Measurements from ENCODE around the gene RYR2. TPM values are rescaled to one million over a fixed set of nuclear protein-coding genes. Genes with fewer than 3 reads are reported as not detected.

The RYR2 gene
- total and polyA plus RNA-seq, 2 experiments from 2014 or later: 0.50 to 0.95 TPM

DNA sequence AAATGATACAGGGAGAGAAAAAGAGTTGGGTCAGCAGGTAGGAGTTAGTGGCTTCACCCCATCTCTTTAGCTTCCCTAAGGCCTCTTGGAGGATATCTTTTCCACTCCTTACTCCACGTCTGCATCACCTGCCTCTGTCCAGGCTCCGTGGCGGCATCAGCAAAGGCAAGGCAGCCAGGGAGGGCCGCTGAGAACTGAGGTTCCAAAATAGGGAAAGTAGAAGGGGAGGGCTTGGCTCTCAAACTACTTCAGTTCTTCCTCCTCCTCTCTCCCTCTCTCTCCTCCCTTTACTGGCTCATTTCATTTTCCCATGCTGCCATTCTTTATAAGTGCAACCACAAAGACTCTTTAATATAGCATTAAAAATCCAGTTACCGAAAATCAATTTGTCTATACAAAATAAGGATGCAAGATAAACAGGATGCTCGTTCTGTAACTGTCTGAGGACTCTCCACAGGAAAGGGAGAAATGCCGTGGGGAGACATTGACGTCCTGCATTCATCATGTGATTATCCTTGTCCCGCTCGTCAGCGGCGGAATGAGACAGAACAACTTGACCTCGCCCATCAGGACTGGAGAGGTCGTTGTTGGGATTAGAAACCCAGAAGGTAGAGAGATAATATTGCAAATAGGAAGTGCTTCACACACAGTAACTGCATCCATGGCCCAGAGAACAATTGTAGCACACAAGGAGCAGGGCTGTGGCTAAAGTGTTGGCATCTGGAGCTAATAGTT is 34.7 kb upstream of the RYR2 start:
- 77% methylated on average over 14 of the region's 14 CpGs for WGBS (ENCODE audit: low lambda C conversion rate, missing lambda C conversion rate)
- no peak overlapping the region for H3K27ac ChIP-seq
- no peak overlapping the region for H3K4me3 ChIP-seq
- no peak overlapping the region for H3K4me2 ChIP-seq
- no peak for DNase-seq (ENCODE audit: low spot score)
- H3K9me2 ChIP-seq (replicated peaks; ENCODE audit: insufficient read depth): no peaks in the 10 kb centered on the region
- no peaks in the 10 kb centered on the region for H3K4me1 ChIP-seq (ENCODE audit: insufficient read depth)
- H3K36me3 ChIP-seq (replicated peaks; ENCODE audit: insufficient read depth, low read depth): no peaks in the 10 kb centered on the region
- no peaks in the 10 kb centered on the region for H3K9me3 ChIP-seq (ENCODE audit: low read depth)
- H4K20me1 ChIP-seq (ENCODE audit: insufficient read depth, poor library complexity, severe bottlenecking): no peaks in the 10 kb centered on the region
- H3K79me2 ChIP-seq: no peaks in the 10 kb centered on the region
- no peak overlapping the region for H2AFZ ChIP-seq
- H3K27me3 ChIP-seq: no peaks in the 10 kb centered on the region
- no peak for TF ChIP-seq EZH2 (IDR thresholded peaks at IDR 0.05; ENCODE audit: borderline replicate concordance)

DNA sequence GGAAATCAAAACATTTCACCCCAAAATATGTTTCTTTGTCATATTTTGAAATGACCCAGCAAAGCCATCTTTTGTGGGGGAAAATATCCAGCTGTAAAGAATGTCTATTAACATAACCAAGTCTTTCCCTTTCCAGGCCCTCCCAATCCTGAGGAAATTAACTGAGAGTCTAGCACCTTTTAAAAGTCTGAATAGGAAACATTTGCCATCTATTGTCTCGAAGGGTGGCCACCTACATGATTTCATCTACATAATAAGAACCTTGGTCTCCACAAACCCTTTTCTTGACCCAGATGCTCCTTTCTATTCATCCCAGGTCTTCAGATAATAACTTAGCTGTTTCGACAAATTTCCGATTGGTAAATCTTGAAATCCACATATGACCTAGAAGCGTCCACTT is 32.4 kb upstream of the RYR2 start:
- H3K79me2 ChIP-seq: no peaks in the 10 kb centered on the region
- H3K9me3 ChIP-seq (ENCODE audit: low read depth): no peaks in the 10 kb centered on the region
- no peaks in the 10 kb centered on the region for H3K4me1 ChIP-seq (ENCODE audit: insufficient read depth)
- no peaks in the 10 kb centered on the region for H3K36me3 ChIP-seq (replicated peaks; ENCODE audit: insufficient read depth, low read depth)
- WGBS (ENCODE audit: low lambda C conversion rate, missing lambda C conversion rate): 90% methylated on average over 4 of the region's 4 CpGs
- H3K9me2 ChIP-seq (replicated peaks; ENCODE audit: insufficient read depth): no peaks in the 10 kb centered on the region
- no peak for DNase-seq (ENCODE audit: low spot score)
- H4K20me1 ChIP-seq (ENCODE audit: insufficient read depth, poor library complexity, severe bottlenecking): no peaks in the 10 kb centered on the region
- TF ChIP-seq, protein P1, sequence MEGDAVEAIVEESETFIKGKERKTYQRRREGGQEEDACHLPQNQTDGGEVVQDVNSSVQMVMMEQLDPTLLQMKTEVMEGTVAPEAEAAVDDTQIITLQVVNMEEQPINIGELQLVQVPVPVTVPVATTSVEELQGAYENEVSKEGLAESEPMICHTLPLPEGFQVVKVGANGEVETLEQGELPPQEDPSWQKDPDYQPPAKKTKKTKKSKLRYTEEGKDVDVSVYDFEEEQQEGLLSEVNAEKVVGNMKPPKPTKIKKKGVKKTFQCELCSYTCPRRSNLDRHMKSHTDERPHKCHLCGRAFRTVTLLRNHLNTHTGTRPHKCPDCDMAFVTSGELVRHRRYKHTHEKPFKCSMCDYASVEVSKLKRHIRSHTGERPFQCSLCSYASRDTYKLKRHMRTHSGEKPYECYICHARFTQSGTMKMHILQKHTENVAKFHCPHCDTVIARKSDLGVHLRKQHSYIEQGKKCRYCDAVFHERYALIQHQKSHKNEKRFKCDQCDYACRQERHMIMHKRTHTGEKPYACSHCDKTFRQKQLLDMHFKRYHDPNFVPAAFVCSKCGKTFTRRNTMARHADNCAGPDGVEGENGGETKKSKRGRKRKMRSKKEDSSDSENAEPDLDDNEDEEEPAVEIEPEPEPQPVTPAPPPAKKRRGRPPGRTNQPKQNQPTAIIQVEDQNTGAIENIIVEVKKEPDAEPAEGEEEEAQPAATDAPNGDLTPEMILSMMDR (IDR thresholded peaks at IDR 0.05; ENCODE audit: poor library complexity): no peak
- TF ChIP-seq EZH2 (IDR thresholded peaks at IDR 0.05; ENCODE audit: borderline replicate concordance) (no peak), EZH2phosphoT487 (IDR thresholded peaks at IDR 0.05; ENCODE audit: low read depth, severe bottlenecking, unreplicated experiment) (no peak)
- H3K27ac ChIP-seq: no peak overlapping the region
- no peak overlapping the region for H3K4me2 ChIP-seq
- H3K4me3 ChIP-seq: no peak overlapping the region
- H2AFZ ChIP-seq: no peak overlapping the region
- H3K27me3 ChIP-seq: no peaks in the 10 kb centered on the region

DNA sequence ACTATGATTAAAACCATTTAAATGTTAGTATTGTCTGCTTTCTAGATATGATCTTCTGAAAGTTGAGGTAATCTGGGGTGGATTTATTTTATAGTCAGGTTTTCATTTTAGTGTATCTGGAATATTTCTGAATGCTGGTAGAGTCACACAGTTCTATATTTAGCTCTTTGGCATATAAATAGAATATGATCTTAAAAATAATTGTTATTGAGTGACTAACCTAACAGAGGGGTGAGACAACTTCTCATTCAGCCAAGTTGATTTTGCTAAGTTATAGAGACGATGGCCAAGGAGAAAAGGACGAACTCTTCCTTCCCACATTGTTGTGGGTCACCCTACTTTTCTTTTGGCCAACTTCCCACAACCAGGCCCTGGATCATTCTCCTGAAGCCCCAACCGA is 30.6 kb upstream of the RYR2 start:
- Histone ChIP-seq H3K9me2 (replicated peaks; ENCODE audit: insufficient read depth) (no peaks in the 10 kb centered on the region), H3K27ac (no peak overlapping the region), H3K4me3 (no peak overlapping the region), H3K27me3 (no peaks in the 10 kb centered on the region), H3K4me2 (no peak overlapping the region), H4K20me1 (ENCODE audit: insufficient read depth, poor library complexity, severe bottlenecking) (no peaks in the 10 kb centered on the region), H3K79me2 (no peaks in the 10 kb centered on the region), H3K9me3 (ENCODE audit: low read depth) (no peaks in the 10 kb centered on the region), H3K36me3 (replicated peaks; ENCODE audit: insufficient read depth, low read depth) (no peaks in the 10 kb centered on the region), H3K4me1 (ENCODE audit: insufficient read depth) (no peaks in the 10 kb centered on the region), H2AFZ (no peak overlapping the region)
- WGBS (ENCODE audit: low lambda C conversion rate, missing lambda C conversion rate): 89% methylated on average over 3 of the region's 3 CpGs
- DNase-seq (ENCODE audit: low spot score): no peak
- no peak for TF ChIP-seq EZH2 (IDR thresholded peaks at IDR 0.05; ENCODE audit: borderline replicate concordance)
- TF ChIP-seq, protein P1 (IDR thresholded peaks at IDR 0.05; ENCODE audit: poor library complexity): no peak
- no peak for TF ChIP-seq EZH2phosphoT487 (IDR thresholded peaks at IDR 0.05; ENCODE audit: low read depth, severe bottlenecking, unreplicated experiment)

DNA sequence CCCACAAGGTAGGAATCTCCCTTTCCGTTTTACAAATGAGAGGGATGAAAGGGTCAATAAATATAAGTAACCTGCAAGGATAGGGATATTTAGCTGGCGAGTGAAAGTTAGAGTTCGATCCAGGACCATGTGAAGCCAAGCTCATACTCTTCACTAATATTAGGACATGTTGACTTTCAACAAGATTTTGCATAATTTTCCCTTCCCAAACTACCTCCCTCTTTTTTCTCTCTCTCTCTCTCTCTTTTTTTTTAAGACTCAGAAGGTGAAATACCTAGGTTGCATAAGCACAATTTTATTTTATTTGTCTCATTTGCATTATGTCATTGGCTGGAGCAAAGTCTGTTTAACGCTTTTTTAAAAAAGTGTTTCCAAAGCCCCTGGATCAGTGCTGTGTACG is 29.6 kb upstream of the RYR2 start:
- no peak overlapping the region for H2AFZ ChIP-seq
- H3K4me2 ChIP-seq: no peak overlapping the region
- no peak overlapping the region for H3K4me3 ChIP-seq

More for the DNA sequence above, 29.6 kb upstream of the RYR2 start:
- no peaks in the 10 kb centered on the region for H3K79me2 ChIP-seq
- H3K36me3 ChIP-seq (replicated peaks; ENCODE audit: insufficient read depth, low read depth): no peaks in the 10 kb centered on the region
- no peaks in the 10 kb centered on the region for H4K20me1 ChIP-seq (ENCODE audit: insufficient read depth, poor library complexity, severe bottlenecking)
- H3K27ac ChIP-seq: no peak overlapping the region
- H3K4me1 ChIP-seq (ENCODE audit: insufficient read depth): no peaks in the 10 kb centered on the region
- no peaks in the 10 kb centered on the region for H3K9me3 ChIP-seq (ENCODE audit: low read depth)
- H3K27me3 ChIP-seq: peaks cover 6% of the 10 kb centered on the region
- DNase-seq (ENCODE audit: low spot score): no peak
- TF ChIP-seq EZH2phosphoT487 (IDR thresholded peaks at IDR 0.05; ENCODE audit: low read depth, severe bottlenecking, unreplicated experiment): no peak
- TF ChIP-seq EZH2 (IDR thresholded peaks at IDR 0.05; ENCODE audit: borderline replicate concordance): no peak
- TF ChIP-seq, protein P1 (IDR thresholded peaks at IDR 0.05; ENCODE audit: poor library complexity): no peak
- WGBS (ENCODE audit: low lambda C conversion rate, missing lambda C conversion rate): 74% methylated on average over 5 of the region's 5 CpGs
- H3K9me2 ChIP-seq (replicated peaks; ENCODE audit: insufficient read depth): no peaks in the 10 kb centered on the region

Measured in hepatocyte (in vitro differentiated cells).